PFSK-1 (cell line): Measurements from ENCODE around the gene NFIL3.

Experiments
- FOXP2 ChIP-seq: optimal IDR thresholded peaks from 2 replicates; pipeline ENCODE3; 2011; ENCODE audit warnings: borderline replicate concordance, control low read depth, inconsistent platforms; ENCODE audit not compliant: insufficient read depth; ENCODE audit errors: extremely low read length, extremely low read depth
- POLR2AphosphoS5 ChIP-seq: IDR thresholded peaks from 2 replicates; pipeline ENCODE4 v1.6.1; 2012; ENCODE audit warnings: low read depth, mild to moderate bottlenecking, control low read depth, low read length, moderate library complexity
- REST ChIP-seq, 2 experiments: IDR thresholded peaks; 2 replicates each; pipeline versions ENCODE4 v1.6.1 to v1.8.0; 2011 to 2012; ENCODE audit warnings: low read depth in 2 of 2, low read length in 2 of 2, control low read depth in 1 of 2, inconsistent platforms in 1 of 2, mild to moderate bottlenecking in 1 of 2, moderate library complexity in 1 of 2; ENCODE audit not compliant: insufficient read depth in 1 of 2
- SIN3A ChIP-seq: IDR thresholded peaks from 2 replicates; pipeline ENCODE4 v1.6.1; 2012; ENCODE audit warnings: mild to moderate bottlenecking, low read length, moderate library complexity, borderline replicate concordance; ENCODE audit not compliant: insufficient read depth
- TAF1 ChIP-seq: IDR thresholded peaks from 2 replicates; pipeline ENCODE4 v1.6.1; 2012; ENCODE audit warnings: low read length, control low read depth, borderline replicate concordance; ENCODE audit not compliant: insufficient read depth

Gene NFIL3

GRCh38 chr9:91421971-91422757, 1.5 kb downstream of the NFIL3 start:
- no peak for TF ChIP-seq SIN3A
- TF ChIP-seq TAF1, result no peak
- no peak for TF ChIP-seq FOXP2
- no peak for TF ChIP-seq REST (IDR thresholded peaks at IDR 0.05; ENCODE audit: insufficient read depth in 1 of 2, low read depth in 2 of 2, low read length in 2 of 2)
- no peak for TF ChIP-seq POLR2AphosphoS5

GRCh38 chr9:91421128-91421765, 2.4 kb downstream of the NFIL3 start:
- TF ChIP-seq TAF1 (no peak), SIN3A (no peak), REST (IDR thresholded peaks at IDR 0.05; ENCODE audit: insufficient read depth in 1 of 2, low read depth in 2 of 2, low read length in 2 of 2) (no peak), FOXP2 (no peak), POLR2AphosphoS5 (no peak)

GRCh38 chr9:91420501-91421127, 3.0 kb downstream of the NFIL3 start:
- no peak for TF ChIP-seq SIN3A
- no peak for TF ChIP-seq POLR2AphosphoS5
- no peak for TF ChIP-seq FOXP2
- TF ChIP-seq REST (IDR thresholded peaks at IDR 0.05; ENCODE audit: insufficient read depth in 1 of 2, low read depth in 2 of 2, low read length in 2 of 2), result no peak
- TF ChIP-seq TAF1, result no peak

- TF ChIP-seq TAF1 (no peak), FOXP2 (no peak), SIN3A (no peak), REST (IDR thresholded peaks at IDR 0.05; ENCODE audit: insufficient read depth in 1 of 2, low read depth in 2 of 2, low read length in 2 of 2) (no peak), POLR2AphosphoS5 (no peak)
Observed at GRCh38 chr9:91419222-91420191, 4.1 kb downstream of the NFIL3 start.
